Glutamatergic neuron (in vitro differentiated cells): ENCODE results near the gene SSNA1. TPM values are rescaled to one million over a fixed set of nuclear protein-coding genes. Genes with fewer than 3 reads are reported as not detected.

Experiments
- DNase-seq: peaks from one replicate; pipeline ENCODE4 v3.0.0; 2022
- H3K27ac Mint-ChIP-seq: one replicate; pipeline ENCODE4 v1.8.0; 2020; ENCODE audit warnings: mild to moderate bottlenecking, mixed read lengths, inconsistent platforms; ENCODE audit not compliant: unreplicated experiment
- H3K27me3 Mint-ChIP-seq: one replicate; pipeline ENCODE4 v1.8.0; 2020; ENCODE audit warnings: mild to moderate bottlenecking, moderate library complexity, mixed read lengths, inconsistent platforms; ENCODE audit not compliant: unreplicated experiment
- H3K36me3 Mint-ChIP-seq: one replicate; pipeline ENCODE4 v1.8.0; 2020; ENCODE audit warnings: mild to moderate bottlenecking, mixed read lengths, inconsistent platforms; ENCODE audit not compliant: unreplicated experiment
- H3K4me1 Mint-ChIP-seq: one replicate; pipeline ENCODE4 v1.8.0; 2020; ENCODE audit warnings: mild to moderate bottlenecking, low read depth, mixed read lengths, inconsistent platforms; ENCODE audit not compliant: unreplicated experiment
- H3K4me3 Mint-ChIP-seq: one replicate; pipeline ENCODE4 v1.8.0; 2020; ENCODE audit warnings: mild to moderate bottlenecking, mixed read lengths, inconsistent platforms; ENCODE audit not compliant: unreplicated experiment
- H3K9me3 Mint-ChIP-seq: one replicate; pipeline ENCODE4 v1.8.0; 2020; ENCODE audit warnings: mild to moderate bottlenecking, moderate library complexity, mixed read lengths, inconsistent platforms; ENCODE audit not compliant: unreplicated experiment
- CTCF ChIP-seq: fragments of 200-600 bp; sonication (generic); IDR thresholded peaks from one replicate; pipeline ENCODE4 v1.5.0; 2021; ENCODE audit not compliant: partially characterized antibody, unreplicated experiment
- total RNA-seq: library from RNA; stranded (reverse); fragmentation: NEBNext Ultra II Directional; extraction: Animal tissue kit (Norgen Biotek cat#: 25700); gene quantifications from one replicate; pipeline ENCODE4 v1.2.1, GENCODE V29; 2021; ENCODE audit not compliant: unreplicated experiment

SSNA1 gene
- total RNA-seq, 1 donor from 2014 or later: 37.3 TPM

DNA sequence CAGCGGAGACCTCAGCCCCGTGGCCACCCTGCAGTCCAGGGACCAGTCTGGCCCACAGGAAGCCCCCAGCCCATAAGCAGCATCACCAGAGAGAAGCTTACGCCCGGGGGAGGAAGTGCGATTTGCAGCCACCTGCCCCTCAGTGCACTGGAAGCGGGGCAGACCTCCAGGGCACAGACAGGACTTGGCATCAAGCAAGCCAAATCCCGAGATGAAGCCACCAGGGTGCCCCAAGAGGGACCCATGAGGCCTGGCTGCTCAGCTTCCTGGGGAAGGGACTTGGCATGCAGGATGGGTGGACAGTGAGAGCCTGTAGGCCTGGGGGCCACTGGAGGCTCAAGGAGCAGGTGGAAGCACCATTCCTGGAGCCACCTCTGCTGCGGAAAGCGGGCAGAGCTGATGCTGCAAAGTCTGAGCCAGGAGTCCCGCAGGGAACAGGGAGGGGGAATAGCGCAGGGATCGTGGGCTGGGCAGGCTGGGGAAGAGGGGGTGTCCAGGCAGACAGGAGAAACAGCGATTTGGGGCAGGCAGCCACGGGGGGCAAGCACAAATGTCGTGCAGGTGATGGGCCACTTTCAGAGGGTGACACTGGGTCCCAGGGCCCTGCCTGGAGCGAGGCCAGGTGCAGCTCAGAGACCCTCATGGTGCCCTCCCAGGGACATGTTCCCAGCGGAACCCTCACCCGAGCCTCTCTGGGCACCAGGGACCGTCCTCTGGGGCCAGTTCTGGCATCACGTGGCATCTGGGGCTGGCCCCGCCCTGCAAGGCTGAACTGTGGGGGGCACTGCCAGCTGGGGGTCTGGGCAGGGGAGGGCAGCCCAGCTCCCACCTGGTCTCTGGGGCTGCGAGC lies 21.9 kb upstream of the SSNA1 start:
- Mint-ChIP-seq H3K27me3 (peaks cover 17% of the 10 kb centered on the region), H3K9me3 (peaks cover 5% of the 10 kb centered on the region)

DNA sequence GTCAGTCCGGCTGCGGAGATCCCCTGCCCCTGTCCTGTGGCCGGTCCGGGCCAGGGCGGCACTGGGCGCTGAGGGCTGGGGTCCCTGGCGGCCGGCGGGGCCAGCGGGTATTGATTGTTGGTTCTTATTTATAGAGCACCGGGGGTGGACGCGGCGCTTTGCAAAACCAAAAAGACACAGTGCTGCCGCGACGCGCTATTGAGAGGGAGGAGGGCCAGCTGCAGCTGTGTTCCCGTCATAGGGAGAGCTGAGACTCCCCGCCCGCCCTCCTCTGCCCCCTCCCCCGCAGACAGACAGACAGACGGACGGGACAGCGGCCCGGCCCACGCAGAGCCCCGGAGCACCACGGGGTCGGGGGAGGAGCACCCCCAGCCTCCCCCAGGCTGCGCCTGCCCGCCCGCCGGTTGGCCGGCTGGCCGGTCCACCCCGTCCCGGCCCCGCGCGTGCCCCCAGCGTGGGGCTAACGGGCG lies 21.2 kb upstream of the SSNA1 start:
- Mint-ChIP-seq H3K36me3 (no peaks in the 10 kb centered on the region), H3K27ac (no peak overlapping the region), H3K4me1 (no peaks in the 10 kb centered on the region), H3K9me3 (peaks cover 5% of the 10 kb centered on the region), H3K27me3 (peaks cover 15% of the 10 kb centered on the region), H3K4me3 (no peak overlapping the region)
- no peak for TF ChIP-seq CTCF
- no peak for DNase-seq

More for the DNA sequence above, 21.9 kb upstream of the SSNA1 start:
- no peaks in the 10 kb centered on the region for H3K36me3 Mint-ChIP-seq
- no peaks in the 10 kb centered on the region for H3K4me1 Mint-ChIP-seq
- H3K27ac Mint-ChIP-seq: no peak overlapping the region
- no peak overlapping the region for H3K4me3 Mint-ChIP-seq
- DNase-seq: no peak
- no peak for TF ChIP-seq CTCF

GRCh38 chr9:137167747-137168572 lies 20.5 kb upstream of the SSNA1 start:
- peak; percentile 74 for DNase-seq
- Mint-ChIP-seq H3K36me3 (no peaks in the 10 kb centered on the region), H3K4me3 (peak overlapping the region; percentile 71), H3K9me3 (peaks cover 5% of the 10 kb centered on the region), H3K27me3 (peaks cover 15% of the 10 kb centered on the region), H3K27ac (no peak overlapping the region), H3K4me1 (no peaks in the 10 kb centered on the region)
- no peak for TF ChIP-seq CTCF

DNA sequence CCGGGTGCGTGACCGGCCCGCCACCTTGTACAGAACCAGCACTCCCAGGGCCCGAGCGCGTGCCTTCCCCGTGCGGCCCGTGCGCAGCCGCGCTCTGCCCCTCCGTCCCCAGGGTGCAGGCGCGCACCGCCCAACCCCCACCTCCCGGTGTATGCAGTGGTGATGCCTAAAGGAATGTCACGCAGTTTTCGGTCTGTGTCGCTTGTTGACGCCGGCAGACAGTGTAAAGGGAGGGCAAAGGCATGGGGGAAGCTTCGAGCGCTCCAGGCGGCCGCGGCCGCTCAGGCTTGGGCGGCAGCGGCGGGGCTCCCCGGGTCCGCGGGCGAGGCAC lies 19.9 kb upstream of the SSNA1 start:
- peak overlapping the region; percentile 64 for H3K4me3 Mint-ChIP-seq
- H3K36me3 Mint-ChIP-seq: no peaks in the 10 kb centered on the region
- no peak overlapping the region for H3K27ac Mint-ChIP-seq
- peaks cover 10% of the 10 kb centered on the region for H3K27me3 Mint-ChIP-seq
- H3K9me3 Mint-ChIP-seq: peaks cover 3% of the 10 kb centered on the region
- no peak for TF ChIP-seq CTCF
- H3K4me1 Mint-ChIP-seq: no peaks in the 10 kb centered on the region
- DNase-seq: no peak
